ENCODE data around the gene ADRA2B.
"Not testable (repeated sequence)": the region's sequence is repeated elsewhere in the genome, so short reads cannot be mapped to it uniquely, and the experiment has no call there.

ADRA2B gene

DNA sequence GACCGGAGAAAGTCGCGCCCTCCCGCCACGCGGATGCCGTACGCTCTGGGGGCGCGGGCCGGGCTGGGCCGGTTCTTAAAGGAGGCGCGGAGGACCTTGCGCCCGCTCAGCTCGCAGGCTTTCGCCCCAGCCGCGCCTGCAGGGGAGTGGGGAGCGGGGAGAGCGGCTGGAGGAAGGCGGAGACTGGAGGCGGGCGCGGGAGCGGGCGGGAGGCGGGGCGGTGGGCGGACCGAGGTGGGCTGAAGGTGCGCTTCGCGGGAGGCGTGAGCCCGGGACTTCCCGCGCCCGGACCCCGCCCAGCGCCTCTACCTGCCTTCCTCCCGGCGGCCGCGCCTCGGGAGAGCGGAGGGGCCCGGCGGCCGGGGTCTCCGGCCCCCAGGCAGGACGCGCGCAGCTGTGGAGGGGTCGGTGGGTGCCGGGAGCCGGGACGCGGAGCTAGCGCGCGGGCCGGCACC lies at the start of gene ADRA2B:
ADRA2B (minus strand) TSS at position 148 of the 455 bp plus-strand sequence. CDS start 422 bp downstream, outside the sequence.
- in situ Hi-C loops (cut with HindIII; ENCODE audit: low sequenced_read_pairs), result no loop called here

DNA sequence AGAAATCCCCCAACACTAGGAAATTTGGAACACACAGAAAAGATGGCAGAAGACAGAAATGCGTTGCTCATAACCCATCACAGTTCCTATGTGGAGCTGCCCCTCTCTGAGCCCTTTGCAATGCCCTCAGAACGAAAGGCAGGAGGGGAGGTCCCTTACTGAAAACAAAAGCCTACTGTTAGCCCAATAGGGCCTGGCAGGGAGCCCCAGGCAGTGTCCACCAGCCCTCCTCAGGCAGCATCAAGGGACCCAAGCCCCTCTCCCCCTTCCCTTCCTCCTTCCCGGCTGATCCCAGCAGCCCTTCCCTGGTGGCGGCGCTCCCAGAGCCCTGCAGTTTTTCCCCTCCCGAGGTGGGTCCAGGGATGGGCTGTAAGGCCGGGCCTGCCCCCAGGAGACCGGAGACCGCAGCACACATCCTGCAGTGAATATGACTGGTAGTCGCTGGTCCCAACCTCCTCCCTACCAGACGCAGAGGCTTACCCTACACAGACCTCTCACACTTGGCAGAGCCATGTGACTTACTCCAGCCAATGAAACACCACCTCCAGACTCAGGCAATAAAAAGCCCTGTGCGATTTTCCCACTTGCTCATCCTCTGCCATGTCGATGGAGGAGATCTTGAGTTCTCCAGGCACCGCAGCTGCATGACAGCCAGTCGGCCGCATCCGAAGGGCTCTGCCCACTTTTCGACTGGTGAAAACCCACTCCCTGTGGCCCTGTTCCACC lies 48.3 kb upstream of the ADRA2B start:
- in situ Hi-C loops (cut with HindIII; ENCODE audit: low sequenced_read_pairs), result no loop called here

DNA sequence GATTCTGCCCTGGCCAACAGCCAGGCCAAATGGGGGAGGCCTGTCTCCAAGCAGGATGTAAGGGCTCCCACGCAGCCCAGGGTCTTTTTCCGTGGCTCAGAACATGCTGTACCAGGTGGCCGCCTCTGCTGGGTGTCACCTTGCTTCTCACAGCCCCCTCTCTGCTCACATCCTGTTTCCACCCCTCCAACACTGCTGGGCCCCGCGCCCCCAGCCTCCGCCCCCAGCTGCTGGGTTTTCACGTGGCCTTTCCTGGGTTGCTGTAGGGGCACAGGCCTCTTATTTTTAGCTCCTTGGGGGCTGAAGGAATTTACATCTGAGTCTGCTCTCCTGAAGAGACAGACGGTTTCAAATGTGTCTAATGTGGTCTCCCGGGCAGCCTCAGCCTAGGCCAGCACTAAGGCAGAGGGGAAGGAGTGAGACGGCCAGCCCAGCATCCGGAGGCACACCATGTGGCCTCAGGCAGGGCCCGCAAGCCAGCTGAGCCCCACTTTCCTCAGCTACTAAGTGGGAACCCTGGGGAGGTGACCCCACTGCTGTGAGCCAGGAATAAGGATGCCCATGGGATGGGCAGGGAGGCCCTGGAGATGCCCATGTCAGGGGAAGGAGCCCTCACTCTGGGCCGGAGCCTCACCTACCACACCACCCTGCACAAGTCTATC lies 47.5 kb upstream of the ADRA2B start:
- in situ Hi-C loops (cut with HindIII; ENCODE audit: low sequenced_read_pairs), result no loop called here

DNA sequence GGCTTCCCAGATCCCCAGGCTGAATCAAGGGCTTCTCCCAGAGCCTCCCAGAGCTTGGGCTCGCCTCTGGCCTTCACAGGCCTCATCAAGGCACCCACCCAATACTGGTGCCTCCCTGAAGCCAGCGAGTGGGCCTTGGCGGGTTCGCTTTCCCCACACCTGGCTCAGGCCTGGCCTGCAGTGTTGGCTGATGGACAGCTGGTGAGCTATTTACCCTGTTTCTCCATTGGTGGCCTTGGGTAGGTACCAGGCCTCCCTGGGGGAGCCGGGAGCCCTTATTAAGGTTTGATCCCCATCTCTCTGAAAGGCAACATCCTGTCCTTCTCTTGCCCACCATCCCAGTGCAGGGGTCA lies 47.0 kb upstream of the ADRA2B start:
- in situ Hi-C loops (cut with HindIII; ENCODE audit: low sequenced_read_pairs), result no loop called here

DNA sequence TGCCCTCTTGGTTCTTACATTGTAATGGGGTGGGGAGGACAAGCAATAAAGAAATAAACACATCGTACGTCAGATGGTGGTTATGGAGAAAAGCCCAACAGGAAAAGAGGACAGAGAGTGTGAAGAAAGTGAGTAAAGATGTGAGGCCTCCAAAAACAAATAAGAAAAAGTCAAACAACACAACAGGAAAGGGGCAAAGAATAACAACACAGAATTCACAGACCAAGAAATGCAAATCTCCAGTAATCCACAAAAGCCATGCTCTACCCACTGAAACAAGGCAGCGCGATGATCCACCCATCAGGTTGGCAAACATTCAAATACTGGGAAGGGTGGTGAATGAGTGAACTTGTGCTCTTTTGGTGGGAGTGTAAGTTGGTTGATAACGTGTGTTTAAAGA lies 45.5 kb upstream of the ADRA2B start:
- in situ Hi-C loops (cut with HindIII; ENCODE audit: low sequenced_read_pairs), result no loop called here

DNA sequence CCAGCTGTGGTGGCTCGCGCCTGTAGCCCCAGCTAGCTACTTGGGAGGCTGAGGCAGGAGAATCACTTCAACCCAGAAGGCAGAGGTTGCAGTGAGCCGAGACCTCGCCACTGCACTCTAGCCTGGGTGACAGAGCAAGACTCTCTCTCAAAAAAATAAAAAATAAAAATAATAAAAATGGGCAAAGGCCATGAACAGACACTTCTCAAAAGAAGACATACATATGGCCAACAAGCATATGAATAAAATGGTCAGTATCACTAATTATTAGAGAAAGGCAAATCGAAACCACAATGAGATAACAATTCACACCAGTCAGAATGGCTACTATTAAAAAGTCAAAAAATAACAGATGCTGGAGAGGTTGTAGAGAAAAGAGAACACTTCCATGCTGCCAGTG lies 44.0 kb upstream of the ADRA2B start:
- in situ Hi-C loops (cut with HindIII; ENCODE audit: low sequenced_read_pairs), result not testable (repeated sequence)

DNA sequence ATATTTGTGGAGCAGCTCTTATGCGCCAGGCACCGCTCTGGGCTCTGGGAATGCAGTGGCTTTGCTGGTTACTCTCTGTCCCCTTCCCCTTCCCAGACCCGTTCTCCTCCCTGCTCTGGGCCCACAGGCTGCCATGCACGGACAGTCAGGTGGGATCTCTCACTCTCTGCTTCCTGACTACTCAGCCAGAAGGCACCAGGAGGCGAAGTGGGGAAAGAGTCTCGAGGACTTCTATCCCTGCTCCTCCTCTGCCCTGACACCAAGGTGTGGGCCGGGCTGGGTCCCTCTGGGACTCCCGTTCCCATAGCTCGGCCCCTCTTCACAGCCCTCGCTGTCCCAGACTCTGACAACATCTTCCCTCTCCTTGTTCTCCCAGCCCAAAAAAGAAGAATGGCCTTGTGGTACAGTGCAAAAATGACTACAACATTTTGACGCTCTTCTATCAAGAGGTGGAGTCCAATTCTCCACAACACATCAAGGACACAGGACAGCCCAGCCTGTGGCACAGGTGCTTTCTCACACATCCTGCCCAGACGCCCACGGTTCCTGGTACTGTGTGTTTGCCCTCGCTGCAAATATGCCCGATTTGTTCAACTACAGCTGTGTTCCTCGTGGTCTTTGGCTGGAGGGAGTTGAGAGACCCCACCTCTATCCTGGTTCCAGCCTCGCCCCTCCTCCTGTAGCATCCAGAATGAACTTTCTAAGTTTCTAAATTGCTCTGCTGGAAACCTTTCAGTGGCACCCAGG lies 42.9 kb upstream of the ADRA2B start:
- in situ Hi-C loops (cut with HindIII; ENCODE audit: low sequenced_read_pairs), result no loop called here

DNA sequence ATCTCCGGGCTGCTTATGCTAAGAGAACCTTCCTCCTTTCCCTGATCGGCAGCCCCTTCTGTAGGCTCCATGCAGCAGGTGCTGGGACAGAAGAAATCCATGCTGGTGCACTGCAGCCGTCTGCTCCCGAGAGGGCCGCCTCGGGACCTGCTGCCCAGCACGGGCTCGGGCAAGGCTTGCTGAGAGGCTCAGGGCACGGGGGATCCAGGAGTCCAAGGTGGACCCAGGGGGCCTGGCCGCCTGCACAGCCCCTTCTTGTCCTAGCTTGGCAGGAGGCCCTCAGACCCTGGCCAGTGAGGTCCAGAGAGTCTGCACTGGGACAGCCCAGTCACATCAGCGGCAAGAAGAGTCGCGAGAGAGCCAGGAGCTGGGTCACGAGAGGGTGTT lies 42.2 kb upstream of the ADRA2B start:
- in situ Hi-C loops (cut with HindIII; ENCODE audit: low sequenced_read_pairs), result no loop called here

DNA sequence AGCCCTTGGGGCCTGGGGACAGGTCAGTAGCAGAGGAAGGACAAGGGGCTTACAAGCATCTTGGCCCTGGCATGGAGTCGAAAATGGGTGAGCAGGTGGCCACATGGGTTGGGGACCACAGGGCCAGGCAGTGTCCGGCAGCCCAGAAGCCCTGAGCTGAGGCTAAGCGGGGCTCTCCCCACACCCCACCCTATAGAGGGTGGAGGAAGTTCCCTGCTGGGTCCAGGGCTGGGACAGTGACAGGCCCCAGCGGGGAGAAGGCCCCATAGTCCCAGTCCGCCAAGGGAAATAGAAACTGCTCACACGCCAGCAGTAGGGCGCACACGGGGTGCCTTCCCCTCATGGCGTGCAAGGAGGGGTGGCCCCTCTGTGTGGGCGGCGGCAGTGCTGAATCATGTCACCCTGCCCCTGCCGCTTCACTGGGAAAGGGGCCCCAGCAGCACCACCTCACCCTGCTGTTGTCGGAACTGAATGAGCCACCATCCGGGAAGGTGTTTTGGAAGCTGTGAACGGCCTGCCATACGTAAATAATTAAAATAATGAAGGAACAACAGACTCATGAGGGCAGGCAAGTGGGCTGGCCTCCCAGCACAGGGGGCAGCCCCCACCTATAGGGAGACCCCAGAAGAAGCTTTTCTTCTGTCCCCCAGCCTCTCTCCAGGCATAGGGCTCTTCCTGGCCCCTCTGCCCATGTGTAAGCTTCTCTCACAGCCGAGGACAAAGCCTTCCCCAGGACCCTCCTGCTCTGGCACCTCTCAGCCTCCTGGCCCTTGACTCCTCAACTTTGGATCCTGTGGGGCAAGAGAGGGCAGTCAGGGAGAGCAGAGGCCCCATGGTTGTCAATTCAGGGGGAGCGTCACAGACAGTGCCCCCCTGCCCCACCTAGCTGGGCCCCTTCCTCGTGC lies 41.5 kb upstream of the ADRA2B start:
- in situ Hi-C loops (cut with HindIII; ENCODE audit: low sequenced_read_pairs), result no loop called here

DNA sequence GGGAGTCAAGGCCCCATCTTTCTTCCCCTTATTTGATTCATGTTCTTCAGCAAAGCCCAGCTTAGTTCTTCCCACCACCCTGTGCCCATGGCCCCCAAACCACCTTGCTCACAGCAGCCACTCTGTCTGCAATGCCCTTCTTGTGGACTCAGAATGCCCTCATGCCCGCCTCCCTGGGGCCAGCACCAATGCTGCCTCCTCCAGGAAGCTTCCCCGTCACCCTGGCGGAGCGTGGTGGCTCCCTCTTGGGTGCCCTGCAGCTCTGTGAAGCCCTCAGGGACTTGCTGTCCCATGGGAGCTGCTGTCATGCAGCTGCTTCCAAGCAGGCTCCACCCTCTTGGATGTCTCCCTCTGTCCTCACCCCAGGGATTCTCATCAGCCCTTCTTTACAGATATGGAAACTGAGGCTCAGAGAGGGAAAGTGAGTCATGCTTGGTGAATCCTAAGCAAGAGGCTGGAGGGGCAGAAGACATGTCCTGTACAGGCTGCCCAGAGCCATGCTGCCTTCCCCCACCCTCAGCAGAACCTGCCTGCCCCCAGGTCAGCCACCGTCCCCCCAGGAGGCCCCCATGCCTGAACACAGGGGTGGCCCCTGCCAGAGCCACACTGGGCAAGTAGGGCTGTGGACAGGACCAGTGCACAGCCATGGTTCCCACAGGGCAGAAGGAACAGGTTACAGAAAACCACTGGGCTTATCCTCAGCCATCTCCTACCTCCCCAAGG lies 40.7 kb upstream of the ADRA2B start:
- in situ Hi-C loops (cut with HindIII; ENCODE audit: low sequenced_read_pairs), result no loop called here

DNA sequence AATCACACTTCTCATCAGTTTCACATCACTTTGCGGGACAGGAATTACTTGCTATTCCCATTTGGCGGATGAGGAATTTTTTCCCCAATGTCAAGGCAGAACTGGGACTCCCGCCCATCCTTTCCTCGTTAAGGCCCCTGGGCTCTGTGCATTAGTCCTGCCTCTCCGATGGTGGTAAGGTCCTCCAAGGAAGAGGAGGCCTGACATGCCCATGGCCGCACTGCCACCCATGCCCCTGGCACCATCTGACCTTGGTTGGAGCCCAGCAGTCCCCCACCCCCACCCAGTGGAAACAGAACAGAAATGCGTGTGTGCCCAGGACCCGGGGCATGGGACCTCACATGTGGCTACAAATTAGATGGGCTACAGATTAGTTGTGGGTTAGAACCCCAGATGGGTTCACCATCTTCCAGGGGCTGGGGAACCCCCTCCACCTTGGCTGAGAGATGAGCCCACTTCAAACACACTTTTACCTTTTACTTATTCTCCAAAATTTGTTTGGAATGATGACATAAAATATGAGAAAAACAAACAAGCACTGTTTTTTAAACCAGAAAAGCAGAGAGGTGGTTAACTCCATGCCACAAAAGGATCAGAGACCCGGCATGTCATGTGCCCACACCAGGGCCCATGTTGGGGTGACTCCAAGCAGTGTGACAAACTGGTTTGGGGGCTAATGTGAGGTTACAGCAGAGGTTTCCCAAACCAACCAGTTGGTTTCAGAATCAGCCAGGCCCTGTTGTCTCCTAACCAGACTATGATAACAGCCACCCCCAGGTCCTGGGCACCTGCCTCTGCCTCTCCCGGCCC lies 39.8 kb upstream of the ADRA2B start:
- in situ Hi-C loops (cut with HindIII; ENCODE audit: low sequenced_read_pairs), result no loop called here

DNA sequence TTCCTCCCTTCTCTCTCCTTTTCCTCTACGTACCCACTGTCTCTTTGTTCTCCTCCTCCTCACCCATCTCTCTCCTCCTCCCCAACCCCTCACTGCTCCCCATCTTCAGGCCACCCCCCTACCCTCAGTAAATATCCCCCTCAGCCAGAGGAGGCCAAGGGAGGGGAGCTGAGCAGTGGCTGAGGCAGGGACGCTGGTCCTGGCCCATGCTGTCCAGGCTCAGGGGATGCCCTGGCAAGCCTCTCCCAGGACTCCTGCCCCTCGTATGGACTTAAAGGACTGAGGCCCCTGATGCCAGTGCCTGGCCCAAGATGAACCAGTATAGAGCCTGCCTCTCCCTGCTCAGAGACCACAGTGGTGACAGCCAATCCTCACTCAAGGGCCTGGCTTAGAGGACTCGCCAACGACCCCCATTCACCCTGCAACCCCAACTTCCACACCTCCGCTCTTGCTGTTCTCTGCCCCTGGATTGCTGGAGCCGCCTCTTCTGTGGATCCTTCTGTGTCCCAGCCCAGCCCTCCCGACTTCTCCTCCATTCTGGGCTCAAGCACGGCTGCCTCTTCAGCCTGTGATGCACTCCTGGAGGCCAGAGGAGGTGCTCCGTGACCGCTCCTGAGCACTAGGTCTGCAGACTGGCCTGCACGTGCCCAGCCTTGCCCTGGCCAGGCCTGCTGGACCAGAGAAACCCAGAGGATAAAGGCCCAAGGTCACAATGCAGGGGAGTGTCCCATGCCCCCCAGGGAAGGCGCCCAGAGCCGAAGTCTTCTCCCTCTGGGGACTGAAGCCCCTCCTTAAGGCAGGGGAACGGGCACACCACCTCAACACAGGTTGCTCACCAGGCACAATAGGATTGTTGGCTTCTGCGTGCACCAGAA lies 38.4 kb upstream of the ADRA2B start:
- in situ Hi-C loops (cut with HindIII; ENCODE audit: low sequenced_read_pairs), result no loop called here

DNA sequence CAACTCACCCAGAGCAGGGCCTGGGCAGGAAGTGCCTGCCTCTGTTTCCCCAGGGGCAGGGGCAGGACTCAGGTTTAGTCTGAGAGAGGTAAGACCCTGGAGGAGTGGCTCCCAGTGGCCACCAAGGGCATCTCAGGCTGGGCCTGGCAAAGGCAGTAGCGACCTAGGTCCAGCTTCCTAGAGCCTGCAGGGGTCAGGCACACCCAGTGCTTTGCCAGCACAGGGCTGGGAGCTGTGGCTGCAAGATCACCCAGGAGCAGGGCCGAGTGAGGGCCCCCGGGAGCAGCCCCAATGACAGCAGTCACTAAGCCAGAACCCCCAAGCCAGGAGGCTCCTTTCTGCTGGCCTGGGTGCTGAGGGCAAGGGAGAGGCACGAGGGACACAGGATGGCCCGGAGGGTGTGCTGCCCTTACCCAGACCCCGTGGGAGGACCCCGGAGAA lies 37.6 kb upstream of the ADRA2B start:
- in situ Hi-C loops (cut with HindIII; ENCODE audit: low sequenced_read_pairs), result no loop called here

DNA sequence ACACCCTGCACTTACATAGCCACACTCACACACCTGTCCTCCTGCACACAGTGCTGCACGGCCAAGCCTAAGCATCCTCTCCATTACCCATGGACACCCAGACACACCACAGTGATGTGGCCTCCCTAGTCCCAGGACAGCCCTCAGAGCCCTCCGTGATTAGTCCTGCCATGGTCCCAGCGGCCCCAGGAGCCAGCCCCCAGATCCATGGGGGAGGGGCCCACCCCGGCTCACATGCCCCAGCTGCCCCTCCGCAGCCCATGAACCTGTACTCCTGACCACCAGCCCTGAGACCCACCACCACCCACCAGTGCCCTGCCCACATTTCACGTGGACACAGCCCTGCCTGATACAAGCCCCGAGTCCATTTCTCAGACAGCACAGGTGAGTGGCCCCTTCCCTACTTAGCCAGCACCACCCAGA lies 36.9 kb upstream of the ADRA2B start:
- in situ Hi-C loops (cut with HindIII; ENCODE audit: low sequenced_read_pairs), result no loop called here

DNA sequence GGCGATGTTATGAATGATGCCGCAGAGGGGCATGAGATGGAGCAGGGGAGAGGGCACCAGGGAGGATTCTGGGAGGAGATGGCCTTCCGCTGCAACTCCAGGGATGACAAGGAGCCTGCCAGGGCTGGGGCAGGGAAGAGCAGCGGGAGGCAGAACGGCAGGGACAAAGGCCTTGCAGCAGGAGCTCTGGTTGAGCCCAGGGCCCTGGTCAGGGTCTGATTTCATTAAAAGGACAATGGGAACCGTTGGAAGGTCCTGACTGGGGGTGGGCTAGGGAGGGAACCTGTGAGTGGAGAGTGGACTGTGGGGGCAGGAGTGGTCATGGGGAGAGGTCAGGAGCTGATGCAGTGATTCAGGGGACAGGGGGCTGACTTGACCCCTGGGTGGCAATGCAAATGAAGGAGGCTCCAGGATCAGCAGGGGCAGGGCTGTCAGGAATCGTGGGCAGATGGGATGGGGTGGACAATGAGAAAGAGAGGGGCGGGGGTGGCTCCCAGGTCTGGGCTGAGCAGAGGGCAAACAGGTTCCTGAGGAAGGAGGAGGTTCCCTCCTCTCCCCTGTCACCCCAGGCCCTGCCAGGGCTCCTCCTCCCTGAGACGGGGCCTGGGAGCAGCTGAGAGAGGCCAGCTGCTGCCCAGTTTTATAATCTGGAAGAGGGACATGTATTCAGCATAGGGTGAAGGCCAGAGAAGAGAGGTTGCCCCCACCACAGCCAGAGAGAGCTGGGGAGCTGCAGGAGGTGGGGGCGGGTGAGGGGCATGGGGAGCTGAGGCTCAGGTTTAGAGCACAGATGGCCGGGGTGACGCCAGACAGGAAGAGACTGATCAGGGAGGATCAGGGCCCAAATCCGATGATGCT lies 36.2 kb upstream of the ADRA2B start:
- in situ Hi-C loops (cut with HindIII; ENCODE audit: low sequenced_read_pairs), result no loop called here

DNA sequence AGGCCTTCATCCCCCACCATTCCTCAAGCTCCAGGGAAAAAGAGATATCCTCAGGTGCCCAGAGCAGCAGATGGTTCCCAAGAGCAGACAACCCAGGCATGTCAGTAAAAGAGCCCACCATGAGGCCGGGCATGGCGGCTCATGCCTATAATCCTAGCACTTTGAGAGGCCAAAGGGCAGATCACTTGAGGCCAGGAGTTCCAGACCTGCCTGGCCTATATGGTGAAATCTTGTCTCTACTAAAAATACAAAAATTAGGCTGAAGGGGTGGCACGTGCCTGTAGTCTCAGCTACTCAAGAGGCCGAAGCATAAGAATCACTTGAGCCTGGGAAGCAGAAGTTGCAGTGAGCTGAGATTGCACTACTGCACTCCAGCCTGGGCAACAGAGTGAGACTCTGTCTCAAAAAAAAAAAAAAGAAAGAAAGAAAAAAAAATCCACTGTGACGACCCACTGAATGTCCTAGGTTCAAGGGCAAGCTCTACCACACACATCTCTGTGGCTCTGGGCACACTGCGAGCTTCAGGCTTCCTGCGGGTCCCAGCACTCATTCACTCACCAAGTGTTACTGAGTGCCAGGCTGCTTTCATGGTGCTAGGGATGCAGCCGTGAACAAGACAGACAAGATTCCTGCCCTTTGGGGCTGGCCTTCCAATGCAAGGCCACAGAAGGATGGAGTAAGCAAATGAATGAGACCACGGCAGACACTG lies 35.4 kb upstream of the ADRA2B start:
- in situ Hi-C loops (cut with HindIII; ENCODE audit: low sequenced_read_pairs), result no loop called here

Data from DLD1 (cell line).